ENCODE results near the gene YWHAG.

YWHAG gene

GRCh38 chr7:76303202-76304147, 55.3 kb downstream of the YWHAG start:
- H3K27ac ChIP-seq: peak overlapping the region; percentile 79
- peak; percentile 95 for DNase-seq
- H3K4me3 ChIP-seq (ENCODE audit: low read depth, low read length): peak overlapping the region; percentile 72
- TF ChIP-seq CTCF (IDR thresholded peaks at IDR 0.05; ENCODE audit: low read depth, low read length): no peak
- no peaks in the 10 kb centered on the region for H3K9me3 ChIP-seq (ENCODE audit: severe bottlenecking)
- H3K27me3 ChIP-seq (ENCODE audit: insufficient read depth, low read depth, severe bottlenecking): no peaks in the 10 kb centered on the region
- H3K36me3 ChIP-seq: peaks cover 12% of the 10 kb centered on the region

- Histone ChIP-seq H3K36me3 (peaks cover 12% of the 10 kb centered on the region), H3K9me3 (ENCODE audit: severe bottlenecking) (no peaks in the 10 kb centered on the region), H3K27ac (peak within 1 kb of the TSS; percentile 79), H3K27me3 (ENCODE audit: insufficient read depth, low read depth, severe bottlenecking) (no peaks in the 10 kb centered on the region), H3K4me3 (ENCODE audit: low read depth, low read length) (peak within 1 kb of the TSS; percentile 72)
- DNase-seq: peak; percentile 83
- TF ChIP-seq CTCF (IDR thresholded peaks at IDR 0.05; ENCODE audit: low read depth, low read length): no peak
Measured at GRCh38 chr7:76302347-76303201, 56.2 kb downstream of the YWHAG start, which contains the start of gene HSPB1. HSPB1 (plus strand) TSS chr7:76302673; CDS start chr7:76302713, 40 bp downstream.

- DNase-seq: no peak
- Histone ChIP-seq H3K27me3 (ENCODE audit: insufficient read depth, low read depth, severe bottlenecking) (no peaks in the 10 kb centered on the region), H3K4me3 (ENCODE audit: low read depth, low read length) (no peak overlapping the region), H3K27ac (no peak overlapping the region), H3K9me3 (ENCODE audit: severe bottlenecking) (no peaks in the 10 kb centered on the region), H3K36me3 (peaks cover 12% of the 10 kb centered on the region)
- TF ChIP-seq CTCF (IDR thresholded peaks at IDR 0.05; ENCODE audit: low read depth, low read length): no peak
Measured at GRCh38 chr7:76301000-76301399, 57.8 kb downstream of the YWHAG start.

GRCh38 chr7:76300166-76300731, 58.5 kb downstream of the YWHAG start:
- H3K27ac ChIP-seq: no peak overlapping the region
- no peaks in the 10 kb centered on the region for H3K9me3 ChIP-seq (ENCODE audit: severe bottlenecking)
- no peak for DNase-seq
- no peaks in the 10 kb centered on the region for H3K27me3 ChIP-seq (ENCODE audit: insufficient read depth, low read depth, severe bottlenecking)
- no peak overlapping the region for H3K4me3 ChIP-seq (ENCODE audit: low read depth, low read length)
- H3K36me3 ChIP-seq: peaks cover 12% of the 10 kb centered on the region
- no peak for TF ChIP-seq CTCF (IDR thresholded peaks at IDR 0.05; ENCODE audit: low read depth, low read length)

GRCh38 chr7:76296743-76297740, 61.7 kb downstream of the YWHAG start:
- H3K36me3 ChIP-seq: no peaks in the 10 kb centered on the region
- no peak for TF ChIP-seq CTCF (IDR thresholded peaks at IDR 0.05; ENCODE audit: low read depth, low read length)
- no peaks in the 10 kb centered on the region for H3K27me3 ChIP-seq (ENCODE audit: insufficient read depth, low read depth, severe bottlenecking)
- no peak overlapping the region for H3K4me3 ChIP-seq (ENCODE audit: low read depth, low read length)
- H3K9me3 ChIP-seq (ENCODE audit: severe bottlenecking): no peaks in the 10 kb centered on the region
- DNase-seq: no peak
- no peak overlapping the region for H3K27ac ChIP-seq
